ENCODE measurements around the gene PLA2G12B. TPM values are rescaled to one million over a fixed set of nuclear protein-coding genes. Genes with fewer than 3 reads are reported as not detected.
A peak's percentile ranks its signal among the peaks of the same experiment; 100 is the strongest.

The PLA2G12B gene
- total and polyA plus RNA-seq, 2 of the 8 experiments (the other 6 are each of a cell fraction or from before 2014, with no cell fraction given): not detected

DNA sequence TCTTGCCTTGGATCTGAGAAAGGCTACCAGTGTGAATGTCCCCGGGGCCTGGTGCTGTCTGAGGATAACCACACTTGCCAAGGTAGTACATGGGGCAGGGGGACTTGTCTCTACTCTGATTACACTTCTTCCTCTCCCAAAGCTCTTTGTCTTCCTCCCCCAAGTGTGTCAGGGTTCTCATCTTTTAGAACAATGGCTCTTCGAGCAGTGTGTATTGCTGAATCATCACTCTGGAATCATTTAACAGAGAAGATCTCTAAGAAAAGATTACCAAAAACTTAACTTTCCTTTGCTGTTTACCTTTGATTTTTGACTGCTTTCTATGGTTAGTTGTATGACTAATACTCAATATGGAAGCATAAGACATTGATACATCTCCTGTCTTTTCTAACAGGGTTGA lies 42.8 kb downstream of the PLA2G12B start:
- no peaks in the 10 kb centered on the region for H3K23me2 ChIP-seq (ENCODE audit: low read depth, low read length)
- DNase-seq (ENCODE audit: low read depth in 1 of 2, low spot score in 2 of 2): no peak
- no peak overlapping the region for H4K8ac ChIP-seq (ENCODE audit: extremely low read depth, insufficient read depth, low read length)
- 87% methylated on average over 2 of the region's 2 CpGs; no CpG with 5 or more reads in 1 of the 2 experiments for WGBS, 2 experiments (ENCODE audit: extremely low coverage in 1 of 2, insufficient coverage in 1 of 2, insufficient read length in 1 of 2, insufficient replicate concordance in 2 of 2, low coverage in 1 of 2, low lambda C conversion rate in 2 of 2, missing lambda C conversion rate in 1 of 2)
- H2BK120ac ChIP-seq (replicated peaks; ENCODE audit: low read depth, low read length): no peak overlapping the region
- no peaks in the 10 kb centered on the region for H3K79me2 ChIP-seq (ENCODE audit: control insufficient read depth in 1 of 2, insufficient read depth in 2 of 2, low read length in 2 of 2)
- no peak overlapping the region for H3K18ac ChIP-seq (ENCODE audit: extremely low read depth, low read length)
- no peaks in the 10 kb centered on the region for H3K27me3 ChIP-seq (replicated peaks in 1 of 4; ENCODE audit: control insufficient read depth in 3 of 4, extremely low read depth in 1 of 4, insufficient read depth in 3 of 4, low read length in 3 of 4)
- H2BK20ac ChIP-seq (ENCODE audit: low read length): no peak overlapping the region
- no peak overlapping the region for H4K91ac ChIP-seq (replicated peaks; ENCODE audit: insufficient read length, low read length)
- H3K14ac ChIP-seq (ENCODE audit: insufficient read length): no peak overlapping the region
- no peak overlapping the region for H2AK5ac ChIP-seq (ENCODE audit: low read depth, low read length)
- TF ChIP-seq CHD1 (IDR thresholded peaks at IDR 0.05; ENCODE audit: low read depth, low read length) (no peak), SRF (IDR thresholded peaks at IDR 0.05; ENCODE audit: low read depth, low read length) (no peak), NRF1 (IDR thresholded peaks at IDR 0.05; ENCODE audit: low read depth, low read length) (no peak), SP2 (IDR thresholded peaks at IDR 0.05; ENCODE audit: low read length) (no peak)
- peaks cover 0 to 6% (median 0%) of the 10 kb centered on the region in 4 experiments; a peak in 1 of 7 replicates for H3K4me1 ChIP-seq (replicated peaks in 1 of 4; ENCODE audit: control insufficient read depth in 3 of 4, insufficient read depth in 4 of 4, low read length in 3 of 4)
- H3K4me3 ChIP-seq (ENCODE audit: extremely low read depth in 1 of 4, insufficient read depth in 2 of 4, low read depth in 3 of 4, low read length in 4 of 4): no peak overlapping the region
- no peak overlapping the region for H2BK12ac ChIP-seq (ENCODE audit: low read depth, low read length)
- H3K79me1 ChIP-seq (ENCODE audit: low read depth, low read length): no peaks in the 10 kb centered on the region
- POLR2A ChIA-PET (ENCODE audit: partially characterized antibody): no interaction called here
- H3K9ac ChIP-seq (replicated peaks in 1 of 4; ENCODE audit: extremely low read depth in 1 of 4, low read depth in 3 of 4, low read length in 3 of 4): no peak overlapping the region
- no peak overlapping the region for H3K4me2 ChIP-seq (ENCODE audit: insufficient read depth in 1 of 2, low read depth in 2 of 2, low read length in 2 of 2)
- no peaks in the 10 kb centered on the region for H4K20me1 ChIP-seq (replicated peaks in 1 of 2; ENCODE audit: control insufficient read depth in 1 of 2, insufficient read depth in 2 of 2, low read length in 2 of 2)
- no peak overlapping the region for H3K56ac ChIP-seq (replicated peaks; ENCODE audit: insufficient read length, low read depth, low read length)
- H3K36me3 ChIP-seq (ENCODE audit: control insufficient read depth in 2 of 4, insufficient read depth in 4 of 4, low read length in 3 of 4): no peaks in the 10 kb centered on the region
- H3K9me3 ChIP-seq (ENCODE audit: insufficient read depth in 2 of 2, low read depth in 1 of 2, low read length in 1 of 2): no peaks in the 10 kb centered on the region
- H3K4ac ChIP-seq (replicated peaks; ENCODE audit: insufficient read length, low read depth, low read length): no peak overlapping the region
- no peak overlapping the region for H4K5ac ChIP-seq (ENCODE audit: insufficient read length, low read depth, low read length)
- CTCF ChIA-PET (ENCODE audit: partially characterized antibody): no interaction called here
- H2BK15ac ChIP-seq (ENCODE audit: low read length): no peak overlapping the region
- H3K23ac ChIP-seq (ENCODE audit: insufficient read length): no peak overlapping the region
- H2AFZ ChIP-seq (ENCODE audit: low read length): 0 out of 2 replicates have a peak overlapping the region, but pooled peaks have one; percentile 45
- H3K27ac ChIP-seq (ENCODE audit: low read depth, low read length): no peak overlapping the region
- H2BK5ac ChIP-seq (ENCODE audit: low read depth, low read length): no peak overlapping the region
- FAIRE-seq: no peak

Data from H1 (cell line).